CD4-positive, alpha-beta T cell treated with Interferon alpha-2 for 1 hour (primary cell): ENCODE measurements around the gene RNASE4.

ENCODE experiments used
- DNase-seq, 2 donors: peaks; one replicate each; pipeline ENCODE4 v3.0.0-alpha.2; 2020 to 2022

The RNASE4 gene

DNA sequence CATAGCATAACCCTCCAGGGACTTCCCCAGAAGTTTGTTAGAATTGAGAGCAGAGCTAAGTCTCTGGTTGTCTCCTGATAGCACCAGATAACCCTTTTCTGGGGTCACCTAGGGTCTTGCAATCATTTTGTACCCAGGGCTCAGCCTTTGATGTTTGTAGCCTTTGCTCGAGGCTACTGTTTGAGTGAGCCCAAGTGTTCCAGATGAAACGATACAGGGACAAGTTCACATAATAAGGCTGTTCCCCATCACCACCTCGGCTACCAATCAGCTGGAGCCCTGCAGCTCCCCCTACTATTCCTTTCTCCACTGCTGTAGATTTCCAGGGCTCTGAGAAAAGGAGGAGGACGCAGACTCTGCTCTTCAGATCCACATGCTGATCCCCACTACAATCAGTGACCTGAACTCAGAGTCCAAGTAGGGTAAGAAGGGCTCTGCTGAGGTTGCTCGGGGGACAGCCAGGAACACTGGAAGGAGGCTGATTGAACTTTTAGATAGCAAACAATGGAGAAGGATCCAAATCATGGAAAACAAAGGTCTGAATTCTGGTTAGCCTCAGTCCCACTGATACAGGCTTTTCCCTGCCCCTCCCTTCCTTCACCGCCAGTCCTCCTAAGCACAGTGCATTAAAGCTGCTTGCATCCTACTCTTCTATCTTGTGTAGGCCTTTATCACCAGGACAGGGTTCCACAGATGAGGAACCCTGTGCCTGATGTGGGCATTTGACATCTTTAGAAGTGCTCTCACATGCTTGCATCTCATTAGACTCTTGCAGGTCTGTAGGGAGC is 61.4 kb downstream of the RNASE4 start, which contains the start of gene EDDM3A:
Gene EDDM3A (plus strand): TSS at position 317 of the 788 bp plus-strand sequence. CDS start 1,694 bp downstream, outside the sequence.
- DNase-seq: no peak

DNA sequence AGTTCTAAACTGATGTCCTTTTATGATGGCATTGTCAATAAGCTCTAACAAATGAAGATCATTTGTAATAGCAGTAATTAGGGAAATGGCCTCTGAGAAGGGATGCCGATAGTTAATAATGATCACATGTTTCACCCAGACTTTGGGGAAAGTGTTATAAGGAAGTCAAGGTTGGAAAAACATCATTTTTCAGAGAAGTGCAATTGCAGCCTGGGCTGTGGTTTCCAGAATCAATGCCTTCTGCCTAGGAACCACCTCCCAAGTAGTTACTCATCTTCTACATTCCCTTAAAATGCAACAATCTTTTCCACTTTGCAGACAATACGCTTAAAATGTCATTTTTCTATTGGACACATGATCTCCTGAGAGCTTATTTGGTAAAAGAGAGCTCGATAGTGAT is 62.2 kb downstream of the RNASE4 start:
- DNase-seq: no peak

DNA sequence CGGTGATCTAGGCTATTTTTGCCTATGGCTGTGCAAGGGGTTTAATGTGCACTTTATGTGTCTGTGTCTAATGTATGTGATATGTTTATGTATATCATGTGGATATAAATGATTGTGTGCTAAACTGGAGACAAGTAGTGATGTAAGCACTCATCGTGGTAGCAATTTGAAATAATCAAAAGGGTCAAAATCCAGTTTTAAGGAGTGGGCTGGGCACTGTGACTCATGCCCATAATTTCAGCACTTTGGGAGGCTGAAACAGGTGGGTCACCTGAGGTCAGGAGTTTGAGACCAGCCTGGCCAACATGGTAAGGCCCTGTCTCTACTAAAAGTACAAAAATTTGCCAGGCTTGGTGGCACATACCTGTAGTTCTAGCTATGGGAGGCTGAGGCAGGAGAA is 64.1 kb downstream of the RNASE4 start:
- no peak for DNase-seq

DNA sequence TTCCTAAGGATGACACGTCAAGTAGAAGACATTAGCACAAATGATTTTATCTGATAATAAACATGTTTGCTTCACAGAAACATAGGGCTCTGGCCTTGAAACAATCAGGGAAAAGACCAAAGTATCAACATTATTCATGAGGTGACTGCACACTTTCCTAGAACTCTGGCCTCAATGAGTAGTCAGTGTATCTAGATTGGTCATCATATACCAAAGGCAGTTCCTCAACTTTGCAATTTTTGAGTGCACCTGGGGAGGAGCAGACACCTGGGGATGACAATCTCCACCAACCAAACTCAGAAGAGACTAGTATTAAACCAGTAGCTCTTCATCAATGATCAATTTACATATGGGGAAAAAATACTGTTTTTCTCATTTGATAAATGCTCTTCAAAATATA is 65.8 kb downstream of the RNASE4 start:
- DNase-seq: no peak
